ENCODE measurements around the gene SLC41A3.
"Not testable (repeated sequence)": the region's sequence is repeated elsewhere in the genome, so short reads cannot be mapped to it uniquely, and the experiment has no call there.

SLC41A3 gene

GRCh38 chr3:126025116-126025729 lies 58.7 kb downstream of the SLC41A3 start:
- DNase-seq: no peak

- no peak for DNase-seq
These were observed 59.7 kb downstream of the SLC41A3 start for GRCh38 chr3:126024049-126024854.

DNA sequence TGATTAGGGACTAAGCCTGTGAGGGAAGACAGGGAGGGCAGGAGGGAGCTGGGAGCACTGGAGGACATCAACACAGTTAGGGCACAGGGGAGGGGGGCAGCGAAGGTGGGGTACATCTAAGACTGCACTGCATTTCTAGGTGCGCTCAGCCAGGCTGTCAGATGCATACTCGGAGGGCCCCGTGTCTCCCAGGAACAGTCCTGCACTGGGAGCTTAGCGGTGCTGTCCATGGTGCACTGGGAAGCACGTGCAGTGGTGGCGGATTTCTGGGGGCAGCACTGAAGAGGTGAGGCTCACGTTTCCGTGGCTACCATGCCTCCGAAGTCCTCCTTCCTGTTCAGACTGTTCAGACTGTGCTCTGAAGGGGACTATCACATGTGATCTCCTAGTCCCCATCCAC lies 60.5 kb downstream of the SLC41A3 start:
- no peak for DNase-seq

DNA sequence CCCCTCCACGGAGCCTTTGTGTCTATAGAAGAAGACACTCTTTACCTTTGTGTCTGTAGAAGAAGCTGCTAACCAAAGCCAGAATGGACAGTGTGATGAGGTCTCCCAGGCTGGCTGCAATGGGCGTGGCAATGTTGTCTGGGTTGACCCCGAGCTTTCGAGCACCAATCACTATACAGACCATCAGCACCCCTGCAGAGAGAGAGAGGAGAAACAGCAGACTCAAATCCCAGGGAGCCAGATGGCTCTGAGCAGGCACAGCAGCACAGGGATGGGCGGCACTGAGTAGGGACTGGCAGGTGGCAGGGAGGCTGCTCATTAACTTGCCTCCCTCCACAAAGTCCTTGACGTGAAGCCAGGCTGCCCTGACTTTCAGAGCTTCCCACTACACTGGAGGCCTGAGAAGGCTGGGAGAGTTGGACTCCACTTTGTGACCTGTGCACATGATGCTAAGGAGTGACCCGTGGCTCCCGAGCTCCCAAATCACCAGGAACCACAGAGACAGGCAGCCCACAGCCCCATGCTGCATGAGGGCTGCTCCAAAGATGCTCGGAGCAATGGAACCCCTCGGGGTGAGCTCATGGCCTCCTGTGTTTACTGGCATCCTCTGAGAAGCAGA lies 61.1 kb downstream of the SLC41A3 start:
- DNase-seq: no peak

DNA sequence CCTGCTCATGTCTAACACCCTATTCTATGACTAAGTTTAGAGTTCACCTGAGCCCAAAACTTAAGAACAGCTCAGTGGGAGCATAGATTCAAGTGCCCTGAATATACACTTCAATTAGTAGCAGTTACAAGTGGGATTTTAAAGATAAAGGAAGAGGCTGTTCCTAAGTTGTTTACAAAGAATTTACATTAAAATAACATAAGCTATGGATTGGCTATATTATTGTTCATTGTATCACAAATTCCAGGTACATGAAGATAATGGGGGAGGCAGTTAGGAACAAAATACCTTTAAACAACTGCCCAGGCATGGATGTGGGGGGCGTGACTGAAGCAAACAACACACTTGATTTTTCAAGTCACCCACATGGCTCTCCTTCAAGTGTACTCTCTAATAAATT lies 62.2 kb downstream of the SLC41A3 start:
- no peak for DNase-seq

- no peak for DNase-seq
These were observed 62.7 kb downstream of the SLC41A3 start for GRCh38 chr3:126021224-126021623.

GRCh38 chr3:126019683-126020082 lies 64.2 kb downstream of the SLC41A3 start:
- DNase-seq: no peak

DNA sequence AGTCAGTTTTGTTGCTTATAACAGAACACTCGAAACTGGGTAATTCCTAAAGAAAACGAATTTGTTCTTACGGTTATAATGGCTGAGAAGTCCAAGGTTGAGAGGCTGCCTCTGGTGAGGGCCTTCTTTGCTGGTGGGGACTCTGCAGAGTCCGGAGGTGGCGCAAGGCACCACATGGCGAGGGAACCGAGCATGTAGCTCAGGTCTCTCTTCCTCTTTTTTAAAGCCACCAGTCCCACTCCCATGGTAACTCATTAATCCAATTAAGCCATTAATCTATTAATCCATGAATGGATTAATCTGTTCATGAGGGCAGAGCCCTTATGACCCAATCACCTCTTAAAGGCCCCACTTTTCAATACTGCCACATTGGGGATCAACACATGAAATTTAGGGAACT lies 64.9 kb downstream of the SLC41A3 start:
- no peak for DNase-seq

GRCh38 chr3:126018545-126018944 lies 65.4 kb downstream of the SLC41A3 start:
- DNase-seq: no peak

DNA sequence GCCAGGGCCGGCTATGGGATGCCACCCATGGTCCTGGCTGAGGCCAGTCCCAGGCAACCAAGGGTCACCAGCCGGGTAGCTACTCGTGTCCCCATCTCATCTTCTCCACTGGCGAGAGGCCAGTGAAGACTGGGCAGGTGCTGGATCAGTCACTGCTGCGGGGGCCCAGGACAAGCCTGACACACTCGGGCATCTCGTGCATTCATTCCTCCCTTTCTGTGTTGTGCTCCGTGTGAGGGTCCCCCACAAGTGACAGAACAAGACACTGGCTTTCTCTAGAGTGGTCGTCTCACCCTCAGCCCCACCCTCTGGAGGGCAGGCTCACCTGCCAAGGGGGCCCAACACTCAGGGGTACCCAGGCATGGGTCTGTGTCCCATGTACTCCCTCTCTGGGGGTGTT lies 66.6 kb downstream of the SLC41A3 start:
- DNase-seq: no peak

DNA sequence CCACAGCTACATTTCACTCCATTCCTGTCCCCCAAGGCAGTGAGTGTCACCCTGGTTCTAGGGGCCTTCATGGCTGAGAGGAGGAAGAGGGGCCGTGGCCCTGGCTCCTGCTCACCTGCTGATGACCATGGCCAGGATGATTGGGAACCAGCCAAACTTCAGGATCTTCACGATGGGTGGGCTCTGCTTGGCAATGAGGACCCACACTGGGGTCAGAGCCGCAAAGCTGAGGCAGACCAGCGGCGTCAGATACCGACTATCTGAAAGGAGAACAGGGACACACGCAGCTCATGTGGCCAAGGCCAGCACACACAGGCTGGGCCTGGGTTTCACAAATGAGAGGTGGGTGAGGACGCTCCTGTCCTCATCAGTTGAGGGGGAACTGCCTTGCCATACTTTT lies 67.3 kb downstream of the SLC41A3 start:
- DNase-seq: no peak

GRCh38 chr3:126015075-126015474 lies 68.8 kb downstream of the SLC41A3 start:
- DNase-seq: no peak

GRCh38 chr3:126014252-126014651 lies 69.7 kb downstream of the SLC41A3 start:
- DNase-seq: no peak

- no peak for DNase-seq
These were observed 70.2 kb downstream of the SLC41A3 start for GRCh38 chr3:126013751-126014156.

- DNase-seq: no peak
These were observed 74.7 kb downstream of the SLC41A3 start for GRCh38 chr3:126009181-126009580.

DNA sequence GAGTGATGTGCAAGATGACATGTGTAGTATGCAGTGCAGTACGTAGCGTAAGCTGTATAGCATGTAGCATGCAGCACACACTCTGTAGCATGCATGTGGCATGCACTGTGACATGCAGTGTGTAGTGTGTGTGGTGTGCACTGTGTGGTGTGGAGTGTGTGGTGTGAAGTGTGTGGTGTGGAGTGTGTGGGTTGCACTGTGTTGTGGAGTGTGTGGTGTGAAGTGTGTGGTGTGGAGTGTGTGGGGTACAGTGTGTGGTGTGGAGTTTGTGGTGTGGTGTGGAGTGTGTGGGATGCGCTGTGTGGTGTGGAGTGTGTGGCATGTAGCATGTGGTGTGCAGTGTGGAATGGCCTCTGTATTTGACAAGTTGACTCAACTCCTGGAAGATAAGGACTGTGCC lies 75.7 kb downstream of the SLC41A3 start:
- DNase-seq: no peak

DNA sequence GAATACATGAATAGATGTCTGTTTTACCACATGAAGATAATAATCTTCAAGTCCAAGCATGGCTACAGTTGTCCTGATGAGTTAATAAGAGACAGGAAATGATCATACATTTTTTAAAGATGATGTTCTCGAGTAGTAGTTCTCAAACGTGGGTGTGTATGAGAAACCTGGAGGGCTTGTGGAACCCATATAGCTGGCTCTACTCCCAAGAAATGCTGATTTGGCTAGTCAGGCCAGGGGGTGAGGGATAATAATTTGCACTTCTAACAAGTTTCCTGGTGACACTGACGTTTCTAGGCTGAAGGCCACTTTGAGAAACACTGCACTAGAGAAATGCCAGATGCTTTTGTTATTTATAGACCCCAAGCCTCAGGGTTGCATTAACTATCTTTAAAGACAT lies 78.0 kb downstream of the SLC41A3 start:
- no peak for DNase-seq

GRCh38 chr3:126004692-126005091 lies 79.2 kb downstream of the SLC41A3 start:
- no peak for DNase-seq

GRCh38 chr3:126004217-126004616 lies 79.7 kb downstream of the SLC41A3 start:
- no peak for DNase-seq

DNA sequence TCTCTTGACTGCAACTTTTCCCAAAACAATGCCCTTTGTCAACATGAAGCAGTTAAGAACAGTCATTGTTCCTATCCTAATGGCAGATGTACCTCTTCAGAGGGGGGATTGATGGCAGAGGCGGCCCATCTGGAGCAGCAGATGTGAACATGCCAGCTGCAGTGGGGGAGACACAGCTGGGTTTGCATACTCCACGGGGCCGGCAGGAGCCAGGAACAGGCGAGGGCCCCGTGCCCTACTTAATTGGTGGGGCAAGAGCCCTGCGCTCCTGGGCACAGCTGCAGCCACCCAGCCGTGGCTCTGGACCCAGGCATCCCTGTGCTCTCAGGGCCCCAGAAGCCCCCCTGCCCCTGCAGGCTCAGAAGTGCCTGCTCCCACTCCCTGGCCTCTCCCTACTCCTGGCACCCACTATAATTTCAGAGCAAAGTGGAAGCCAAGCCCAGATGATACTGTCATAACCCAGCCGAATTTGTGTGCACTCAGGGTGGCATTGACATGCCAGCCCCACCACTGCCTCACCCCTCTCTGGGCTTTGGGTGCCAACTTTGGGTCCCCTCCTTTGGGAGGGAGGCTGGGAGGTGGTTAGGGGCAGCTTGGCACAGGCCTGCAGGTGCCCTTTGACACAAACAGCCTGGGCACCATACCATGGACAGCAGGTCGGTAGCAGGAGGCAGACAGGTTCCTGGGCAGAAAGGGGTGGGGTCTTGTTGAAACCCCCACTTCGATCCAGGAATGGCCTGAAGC lies 80.3 kb downstream of the SLC41A3 start:
- DNase-seq: no peak

DNA sequence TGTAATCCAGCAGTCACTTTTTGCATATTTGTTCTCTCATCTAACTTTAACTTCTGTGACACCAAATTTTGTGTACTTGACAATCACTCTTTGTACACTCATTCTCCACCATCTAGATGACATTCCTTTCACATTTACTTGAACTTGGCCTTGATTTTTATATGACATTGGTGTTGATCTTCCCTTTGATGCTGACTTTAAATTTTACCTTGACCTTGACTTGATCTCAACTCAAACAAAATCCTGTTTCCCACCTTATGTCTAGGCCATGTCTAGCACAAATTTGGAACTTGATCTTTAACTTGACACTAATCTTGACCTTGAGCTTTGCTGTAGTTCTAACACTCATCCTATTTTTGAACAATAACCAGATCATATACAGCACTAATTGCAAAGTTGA lies 81.7 kb downstream of the SLC41A3 start:
- DNase-seq: no peak

GRCh38 chr3:125996751-125997150 lies 87.2 kb downstream of the SLC41A3 start:
- DNase-seq: not testable (repeated sequence)

DNA sequence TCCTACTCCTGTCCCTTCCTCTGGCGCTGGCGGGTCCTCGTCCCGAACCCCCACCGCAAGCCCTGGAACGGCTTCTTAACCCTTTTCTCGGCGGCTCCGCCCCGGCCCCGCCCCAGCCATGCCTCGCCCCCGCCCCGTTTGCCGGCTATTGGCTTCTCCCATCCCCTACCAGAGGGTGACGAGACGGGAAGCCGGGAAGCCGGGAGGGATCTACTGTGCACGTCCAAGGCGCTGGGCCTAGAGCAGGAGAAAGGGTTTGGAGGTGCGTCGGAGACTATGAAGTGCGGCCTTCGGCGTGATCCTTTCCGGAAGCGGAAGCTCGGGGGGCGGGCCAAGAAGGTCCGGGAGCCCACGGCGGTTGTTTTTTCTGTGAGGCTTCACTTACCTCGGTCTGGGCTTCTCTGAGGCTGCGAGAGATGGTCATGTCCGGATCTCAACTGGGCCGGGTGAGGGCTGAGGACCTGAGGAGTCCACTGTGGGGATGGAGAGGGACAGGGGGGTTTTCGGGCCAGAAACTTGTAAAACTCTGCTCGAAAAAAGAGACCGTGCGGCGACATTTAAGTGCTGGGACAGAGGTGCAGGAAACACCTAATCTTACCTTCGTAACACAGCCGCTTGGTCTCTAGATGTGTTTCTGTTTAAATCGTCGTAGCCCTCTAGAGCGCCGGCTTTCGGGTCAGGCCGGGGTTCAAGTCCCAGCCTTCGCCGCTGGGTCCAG lies 93.5 kb downstream of the SLC41A3 start:
- DNase-seq: peak; percentile 78
